Liver (tissue), 9 donors: ENCODE data around the gene PPP2R2C. TPM values are rescaled to one million over a fixed set of nuclear protein-coding genes. Genes with fewer than 3 reads are reported as not detected.

Experiments used
- DNase-seq: peaks from one replicate; pipeline ENCODE4 v3.0.0-alpha.2; 2017; ENCODE audit warnings: low spot score
- H3K27ac ChIP-seq, 2 donors: one replicate each; pipeline ENCODE4 v1.7.0; 2013; ENCODE audit warnings: inconsistent platforms in 2 of 2, low read length in 2 of 2, control low read depth in 1 of 2, low read depth in 1 of 2, mild to moderate bottlenecking in 1 of 2
- H3K27me3 ChIP-seq, 4 donors: one replicate each; pipeline versions ENCODE4 v1.6.1 to v1.7.0; 2013; ENCODE audit warnings: low read length in 3 of 4, inconsistent platforms in 1 of 4, mild to moderate bottlenecking in 1 of 4, moderate library complexity in 1 of 4; ENCODE audit not compliant: control insufficient read depth in 4 of 4, insufficient read depth in 4 of 4
- H3K36me3 ChIP-seq, 4 donors: one replicate each; pipeline versions ENCODE4 v1.6.1 to v1.7.0; 2013; ENCODE audit warnings: low read length in 3 of 4, mild to moderate bottlenecking in 3 of 4, low read depth in 1 of 4, moderate library complexity in 1 of 4; ENCODE audit not compliant: control insufficient read depth in 4 of 4, insufficient read depth in 3 of 4
- H3K4me1 ChIP-seq, 4 donors: one replicate each; pipeline versions ENCODE4 v1.6.1 to v1.7.0; 2013; ENCODE audit warnings: low read length in 3 of 4, mild to moderate bottlenecking in 3 of 4, moderate library complexity in 1 of 4; ENCODE audit not compliant: control insufficient read depth in 4 of 4, insufficient read depth in 4 of 4
- H3K4me3 ChIP-seq, 3 donors: one replicate each; pipeline versions ENCODE4 v1.6.1 to v1.7.0; 2013; ENCODE audit warnings: low read length in 3 of 3, control low read depth in 1 of 3, low read depth in 1 of 3, mild to moderate bottlenecking in 1 of 3
- H3K9ac ChIP-seq, 2 donors: one replicate each; pipeline ENCODE4 v1.7.0; 2013; ENCODE audit warnings: low read length in 2 of 2, mild to moderate bottlenecking in 2 of 2, moderate library complexity in 2 of 2, control low read depth in 1 of 2, low read depth in 1 of 2
- H3K9me3 ChIP-seq, 4 donors: one replicate each; pipeline versions ENCODE4 v1.6.1 to v1.7.0; 2013; ENCODE audit warnings: low read length in 3 of 4; ENCODE audit not compliant: control insufficient read depth in 4 of 4
- ATF3 ChIP-seq: IDR thresholded peaks from 2 replicates; pipeline ENCODE4 v1.6.1; 2016; ENCODE audit warnings: antibody characterized with exemption
- CTCF ChIP-seq: fragments of 150-350 bp; IDR thresholded peaks from 2 replicates; pipeline ENCODE4 v1.5.1; 2017; ENCODE audit warnings: improper control_type of control experiment, low read depth, low read length; ENCODE audit not compliant: missing input control
- EGR1 ChIP-seq, 2 donors: IDR thresholded peaks; 2 replicates each; pipeline ENCODE4 v1.6.1; 2016 to 2018; ENCODE audit warnings: antibody characterized with exemption in 2 of 2, low read depth in 2 of 2
- FOXA1 ChIP-seq: IDR thresholded peaks from 2 replicates; pipeline ENCODE4 v1.6.1; 2016; ENCODE audit warnings: antibody characterized with exemption
- FOXA2 ChIP-seq: IDR thresholded peaks from 2 replicates; pipeline ENCODE4 v1.6.1; 2016; ENCODE audit warnings: antibody characterized with exemption
- GABPA ChIP-seq, 2 donors: IDR thresholded peaks in 1 of 2; conservative IDR thresholded peaks in 1 of 2; 2 replicates each; pipeline ENCODE4 v1.6.1; 2016; ENCODE audit warnings: antibody characterized with exemption in 2 of 2, mild to moderate bottlenecking in 1 of 2, moderate library complexity in 1 of 2
- HNF4A ChIP-seq, 2 donors: conservative IDR thresholded peaks; 2 replicates each; pipeline ENCODE4 v1.6.1; 2016; ENCODE audit warnings: antibody characterized with exemption in 2 of 2, mild to moderate bottlenecking in 2 of 2
- HNF4G ChIP-seq: IDR thresholded peaks from 2 replicates; pipeline ENCODE4 v1.6.1; 2016; ENCODE audit warnings: antibody characterized with exemption
- JUND ChIP-seq, 2 donors: IDR thresholded peaks; 2 replicates each; pipeline ENCODE4 v1.6.1; 2016; ENCODE audit warnings: antibody characterized with exemption in 2 of 2
- MAX ChIP-seq: IDR thresholded peaks from 2 replicates; pipeline ENCODE4 v1.6.1; 2016; ENCODE audit warnings: antibody characterized with exemption
- NR2F2 ChIP-seq: IDR thresholded peaks from 2 replicates; pipeline ENCODE4 v1.6.1; 2016; ENCODE audit warnings: antibody characterized with exemption
- RAD21 ChIP-seq, 2 donors: IDR thresholded peaks; 2 replicates each; pipeline ENCODE4 v1.6.1; 2016; ENCODE audit warnings: antibody characterized with exemption in 2 of 2, mild to moderate bottlenecking in 2 of 2
- RXRA ChIP-seq, 2 donors: IDR thresholded peaks; 2 replicates each; pipeline ENCODE4 v1.6.1; 2017 to 2018; ENCODE audit warnings: antibody characterized with exemption in 2 of 2, mild to moderate bottlenecking in 1 of 2
- SP1 ChIP-seq: IDR thresholded peaks from 2 replicates; pipeline ENCODE4 v1.6.1; 2018; ENCODE audit warnings: antibody characterized with exemption, mild to moderate bottlenecking
- YY1 ChIP-seq: IDR thresholded peaks from 2 replicates; pipeline ENCODE4 v1.6.1; 2016; ENCODE audit warnings: antibody characterized with exemption, mild to moderate bottlenecking
- ZBTB33 ChIP-seq: IDR thresholded peaks from 2 replicates; pipeline ENCODE4 v1.6.1; 2016; ENCODE audit warnings: antibody characterized with exemption
- WGBS: extraction: QIAGEN DNeasy Blood & Tissue Kit; methylation state at CpG from one replicate; pipeline ENCODE4 v1.1.7; 2013; 5-methylcytosine and 5-hydroxymethylcytosine counted together
- polyA plus RNA-seq, 2 donors: library from polyadenylated mRNA; stranded (reverse) in 1 of 2; unstranded in 1 of 2; fragments of 200-250 nt in 1 of 2; fragments of >200 nt in 1 of 2; fragmentation: Nextera tagmentation in 1 of 2; extraction: Ambion mirVana in 1 of 2; gene quantifications; one replicate each; pipeline versions ENCODE4 v1.2.1 to v1.2.3, GENCODE V29; 2013 to 2015
- total RNA-seq, 2 donors: library from RNA; depleted of rRNA; stranded (reverse); fragments of >200 nt; gene quantifications; one replicate each; pipeline ENCODE4 v1.2.3, GENCODE V29; 2014
- donor health status: healthy.
- donor health status: healthy.
- donor health status: healthy.
- donor health status: healthy.
- donor health status: healthy.

PPP2R2C gene
- total and polyA plus RNA-seq, 4 donors, result under 0.01 to 0.01 TPM; not detected in 2

- DNase-seq, result no peak
- no peak for TF ChIP-seq JUND (IDR thresholded peaks at IDR 0.05)
- TF ChIP-seq CTCF, result no peak
- TF ChIP-seq RAD21 (IDR thresholded peaks at IDR 0.05), result no peak
- TF ChIP-seq FOXA1, result no peak
- TF ChIP-seq HNF4A (conservative IDR thresholded peaks at IDR 0.05), result no peak
- no peak for TF ChIP-seq ZBTB33
- no peak overlapping the region for H3K27ac ChIP-seq
- 89% methylated on average over 6 of the region's 6 CpGs for WGBS
- H3K9ac ChIP-seq, result no peak overlapping the region
- H3K4me3 ChIP-seq, result no peak overlapping the region
- H3K9me3 ChIP-seq, result no peaks in the 10 kb centered on the region
- peaks cover 0 to 6% (median 1%) of the 10 kb centered on the region in 4 donors for H3K27me3 ChIP-seq
- H3K4me1 ChIP-seq, result no peaks in the 10 kb centered on the region
- no peaks in the 10 kb centered on the region for H3K36me3 ChIP-seq
These were observed 51.4 kb downstream of the PPP2R2C start for GRCh38 chr4:6420972-6421371.

GRCh38 chr4:6420036-6420435 lies 52.4 kb downstream of the PPP2R2C start:
- WGBS, result 78% methylated on average over 7 of the region's 7 CpGs
- TF ChIP-seq HNF4A (conservative IDR thresholded peaks at IDR 0.05), result no peak
- TF ChIP-seq RXRA (IDR thresholded peaks at IDR 0.05), result no peak
- no peak for TF ChIP-seq HNF4G
- no peak for TF ChIP-seq FOXA2
- TF ChIP-seq CTCF, result no peak
- TF ChIP-seq EGR1 (IDR thresholded peaks at IDR 0.05; ENCODE audit: low read depth in 2 of 2), result no peak
- TF ChIP-seq NR2F2, result no peak
- TF ChIP-seq FOXA1, result no peak
- TF ChIP-seq GABPA (IDR thresholded peaks at IDR 0.05 in 1 of 2, conservative IDR thresholded peaks at IDR 0.05 in 1 of 2), result no peak
- TF ChIP-seq RAD21 (IDR thresholded peaks at IDR 0.05), result no peak
- TF ChIP-seq YY1, result no peak
- no peak for TF ChIP-seq JUND (IDR thresholded peaks at IDR 0.05)
- TF ChIP-seq ATF3, result no peak
- no peak for TF ChIP-seq SP1
- TF ChIP-seq MAX, result no peak

More at GRCh38 chr4:6420036-6420435, 52.4 kb downstream of the PPP2R2C start:
- Histone ChIP-seq H3K4me3 (no peak overlapping the region), H3K27ac (no peak overlapping the region), H3K9ac (no peak overlapping the region), H3K27me3 (peaks cover 0 to 3% (median 1%) of the 10 kb centered on the region in 4 donors), H3K4me1 (no peaks in the 10 kb centered on the region), H3K36me3 (no peaks in the 10 kb centered on the region), H3K9me3 (no peaks in the 10 kb centered on the region)
- DNase-seq, result no peak
